GM18907 (cell line): Measurements from ENCODE around the gene PGM2.
"Not testable (repeated sequence)": the region's sequence is repeated elsewhere in the genome, so short reads cannot be mapped to it uniquely, and the experiment has no call there.

Experiments
- ATAC-seq: cut with Tn5 transposase; IDR thresholded peaks from one replicate; pipeline ENCODE4 v1.9.1; 2021; ENCODE audit warnings: mild to moderate bottlenecking, moderate library complexity; ENCODE audit not compliant: unreplicated experiment

The PGM2 gene

DNA sequence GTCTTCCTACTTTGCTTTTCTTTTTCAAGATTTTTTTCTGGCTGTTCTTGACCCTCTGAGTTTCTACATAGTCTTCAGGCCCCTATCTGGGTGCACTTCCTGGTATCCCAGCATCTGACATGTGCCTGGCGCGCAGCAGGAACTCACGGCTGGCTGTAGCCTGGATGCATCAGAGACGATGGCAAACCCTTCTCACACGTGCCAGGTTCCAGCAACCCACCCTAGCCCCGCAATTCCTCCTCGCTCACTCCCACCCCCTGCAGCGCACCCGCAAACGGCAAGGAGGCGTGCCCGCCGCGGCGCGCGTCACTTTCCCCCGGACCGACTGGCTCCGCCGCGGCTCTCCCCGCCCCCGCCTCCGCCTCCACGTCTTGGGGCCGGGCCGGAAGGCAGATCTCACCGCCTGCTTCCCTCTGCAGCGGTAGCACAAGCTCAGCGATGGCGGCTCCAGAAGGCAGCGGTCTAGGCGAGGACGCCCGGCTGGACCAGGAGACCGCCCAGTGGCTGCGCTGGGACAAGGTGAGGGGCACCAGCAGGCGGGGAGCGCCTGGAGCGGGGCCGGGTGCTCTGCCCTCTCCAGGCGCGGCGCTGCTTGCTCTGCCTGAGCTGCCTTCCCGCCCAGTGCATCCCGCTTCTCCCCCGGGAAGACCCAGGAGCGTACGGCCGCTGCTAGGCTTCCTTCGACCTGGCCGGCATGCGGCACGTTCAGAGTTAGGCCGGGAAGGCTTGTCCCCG lies at the start of gene PGM2:
Gene PGM2, plus strand, starts transcription at position 392 of the 735 bp plus-strand sequence. Its CDS starts 47 bp downstream, at position 439.
- ATAC-seq = peak; percentile 99

DNA sequence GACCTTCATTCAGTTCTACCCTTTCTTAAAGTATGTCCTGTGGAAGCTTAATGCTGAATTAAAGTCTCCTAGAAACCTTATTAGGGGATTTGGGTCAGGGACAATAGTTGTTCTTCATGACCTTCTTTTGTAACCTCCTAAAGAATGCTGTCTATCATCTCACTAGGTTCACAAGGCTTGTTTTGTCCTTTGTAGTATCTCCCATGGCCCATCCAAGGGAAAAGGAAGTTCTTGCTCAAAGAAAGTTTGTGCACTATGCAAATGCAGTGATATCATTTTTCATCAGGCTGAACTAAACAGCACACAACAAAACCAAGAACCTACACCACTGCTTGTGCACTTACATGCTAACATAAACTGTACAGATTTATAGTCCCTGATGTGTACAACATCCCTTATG lies 46.6 kb upstream of the PGM2 start:
- no peak for ATAC-seq

DNA sequence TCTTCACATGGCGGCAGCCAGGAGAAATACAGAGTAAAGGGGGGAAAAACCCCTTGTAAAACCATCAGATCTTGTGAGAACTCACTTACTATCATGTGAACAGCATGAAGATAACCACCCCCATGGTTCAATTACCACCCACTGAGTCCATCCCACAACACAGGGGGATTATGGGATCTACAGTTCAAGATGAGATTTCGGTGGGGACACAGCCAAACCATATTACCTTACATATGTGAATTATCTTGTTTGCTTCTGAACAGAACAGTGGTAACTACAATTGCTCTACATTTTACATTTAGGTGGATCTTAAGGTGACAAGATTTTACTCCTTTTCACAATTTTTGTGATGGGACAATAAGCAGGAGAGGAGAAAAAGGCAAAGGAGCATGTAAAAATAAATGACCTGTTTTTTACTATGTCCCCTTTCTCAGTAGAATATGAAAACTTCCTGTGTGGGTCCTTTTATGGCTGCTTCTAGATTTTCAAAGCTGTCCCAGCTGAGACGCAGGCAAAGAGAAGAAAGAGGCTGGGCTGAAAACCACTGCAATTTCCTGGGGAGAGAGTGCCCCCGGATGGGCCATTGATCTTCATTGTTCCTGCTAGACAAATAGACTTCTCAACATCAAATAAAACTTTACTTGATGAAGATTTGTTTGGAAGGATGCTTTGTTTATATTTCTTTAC lies 45.9 kb upstream of the PGM2 start:
- ATAC-seq = no peak

- no peak for ATAC-seq
These were observed 45.4 kb upstream of the PGM2 start for GRCh38 chr4:37781131-37781455.

DNA sequence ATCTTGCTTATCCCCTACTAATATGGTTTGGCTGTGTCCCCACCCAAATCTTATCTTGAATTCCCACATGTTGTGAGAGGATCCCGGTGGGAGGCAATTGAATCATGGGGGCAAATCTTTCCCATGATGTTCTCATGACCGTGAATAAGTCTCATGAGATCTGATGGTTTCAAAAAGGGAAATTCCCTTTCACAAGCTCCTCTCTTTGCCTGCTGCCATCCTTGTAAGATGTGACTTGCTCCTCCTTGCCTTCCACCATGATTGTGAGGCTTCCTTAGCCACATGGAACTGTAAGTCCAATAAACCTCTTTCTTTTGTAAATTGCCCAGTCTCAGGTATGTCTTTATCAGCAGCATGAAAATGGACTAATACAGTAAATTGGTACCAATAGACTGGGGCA lies 40.2 kb upstream of the PGM2 start:
- ATAC-seq = not testable (repeated sequence)

DNA sequence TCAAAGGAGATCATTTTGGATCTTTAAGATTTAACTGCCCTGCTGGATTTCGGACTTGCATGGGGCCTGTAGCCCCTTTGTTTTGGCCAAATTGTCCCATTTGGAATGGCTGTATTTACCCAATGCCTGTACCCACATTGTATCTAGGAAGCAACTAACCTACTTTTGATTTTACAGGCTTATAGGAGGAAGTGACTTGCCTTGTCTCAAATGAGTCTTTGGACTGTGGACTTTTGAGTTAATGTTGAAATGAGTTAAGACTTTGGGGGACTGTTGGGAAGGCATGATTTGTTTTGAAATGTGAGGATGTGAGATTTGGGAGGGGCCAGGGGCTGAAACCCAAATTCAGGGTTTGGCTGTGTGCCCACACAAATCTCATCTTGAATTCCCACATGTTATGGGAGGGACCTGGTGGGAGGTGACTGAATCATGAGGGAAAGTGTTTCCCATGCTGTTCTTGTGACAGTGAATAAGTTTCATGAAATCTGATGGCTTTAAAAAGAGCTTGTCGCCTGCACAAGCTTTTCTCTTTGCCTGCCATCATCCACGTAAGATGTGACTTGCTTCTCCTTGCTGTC lies 38.5 kb upstream of the PGM2 start:
- ATAC-seq = not testable (repeated sequence)

DNA sequence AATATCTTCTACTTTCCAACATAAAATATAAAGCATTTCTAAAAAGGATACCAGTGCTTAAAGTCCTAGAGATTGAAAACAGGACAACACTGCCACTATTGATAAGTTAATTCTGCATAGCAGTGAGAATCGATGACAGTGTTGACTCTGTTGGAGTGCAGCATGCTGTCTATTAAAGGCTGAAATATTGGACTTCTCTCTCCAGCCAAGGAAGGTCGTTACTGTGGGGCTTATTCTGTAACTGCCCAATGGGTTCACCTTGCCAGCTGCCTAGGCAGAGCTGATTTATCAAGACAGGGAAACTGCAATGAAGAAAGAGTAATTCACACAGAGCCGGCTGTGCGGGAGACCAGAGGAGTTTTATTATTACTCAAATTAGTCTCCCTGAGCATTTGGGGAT lies 37.7 kb upstream of the PGM2 start:
- no peak for ATAC-seq

DNA sequence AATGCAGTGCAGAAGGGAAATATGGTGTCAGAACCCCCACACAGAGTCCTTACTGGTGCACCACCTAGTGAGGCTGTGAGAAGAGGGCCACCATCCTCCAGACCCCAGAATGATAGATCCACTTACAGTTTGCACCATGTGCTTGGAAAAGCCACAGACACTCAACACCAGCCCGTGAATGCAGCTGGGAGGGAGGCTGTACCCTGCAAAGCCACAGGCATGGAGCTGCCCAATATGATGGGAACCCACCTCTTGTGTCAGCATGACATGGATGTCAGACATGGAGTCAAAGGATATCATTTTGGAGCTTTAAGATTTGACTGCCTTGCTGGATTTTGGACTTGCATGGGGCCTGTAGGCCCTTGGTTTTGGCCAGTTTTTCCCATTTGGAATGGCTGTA lies 34.2 kb upstream of the PGM2 start:
- no peak for ATAC-seq

DNA sequence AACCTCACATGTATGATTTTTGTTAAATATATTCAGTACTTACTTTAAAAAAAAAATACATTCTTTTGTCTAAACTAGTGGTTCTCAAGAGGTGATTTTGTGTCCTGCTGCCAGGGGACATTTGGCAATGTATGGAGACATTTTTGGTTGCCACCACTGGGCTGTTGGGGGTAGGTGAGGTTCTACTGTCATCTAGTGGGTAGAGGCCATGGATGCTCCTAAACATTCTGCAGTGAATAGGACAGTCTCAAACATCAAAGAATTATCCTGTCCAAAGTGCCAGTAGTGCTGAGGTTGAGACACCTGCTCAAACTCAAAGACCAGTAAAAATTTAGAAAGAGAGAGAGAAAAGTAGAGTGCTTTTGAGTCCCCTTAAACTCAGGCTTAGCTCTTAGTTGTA lies 32.9 kb upstream of the PGM2 start:
- ATAC-seq = no peak

DNA sequence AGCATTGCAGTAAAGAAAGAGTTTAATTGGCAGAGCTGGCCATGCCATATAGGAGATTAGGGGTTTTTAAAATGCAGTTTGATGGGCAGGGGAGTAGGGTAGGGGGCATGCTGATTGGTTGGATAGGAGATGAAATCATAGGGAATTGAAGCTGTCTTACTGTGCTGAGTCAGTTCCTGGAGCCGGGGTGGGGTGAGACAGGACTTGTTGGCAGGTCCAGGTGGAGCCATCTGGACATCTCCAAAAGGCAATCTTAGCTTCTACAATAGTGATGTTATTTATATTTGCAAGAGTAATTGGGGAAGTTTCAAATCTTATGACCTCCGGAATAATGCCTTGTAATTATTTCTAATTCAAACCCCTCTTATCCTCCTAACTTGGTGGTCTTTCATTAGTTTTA lies 32.4 kb upstream of the PGM2 start:
- no peak for ATAC-seq

- no peak for ATAC-seq
These were observed 30.8 kb upstream of the PGM2 start for GRCh38 chr4:37795581-37796195.

DNA sequence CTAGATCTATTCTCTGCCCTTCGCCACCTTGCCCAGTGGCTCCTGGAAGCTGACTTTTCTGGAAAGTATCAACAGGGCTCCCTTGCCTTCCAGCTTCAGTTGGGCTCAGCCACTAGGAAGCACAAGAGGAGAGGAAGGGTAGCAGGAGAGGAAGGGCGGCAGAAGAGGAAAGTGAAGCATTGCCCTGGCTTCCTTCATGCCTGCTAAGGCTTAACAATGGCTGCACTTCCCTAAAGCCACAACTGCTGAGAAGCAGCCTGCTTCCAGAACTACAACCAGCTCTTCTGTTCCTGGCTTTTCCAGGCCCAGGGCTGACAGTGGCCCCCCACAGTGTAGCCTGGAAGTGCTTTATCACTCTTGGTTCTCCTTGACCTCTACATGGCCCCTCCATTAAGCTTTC lies 29.1 kb upstream of the PGM2 start:
- no peak for ATAC-seq

DNA sequence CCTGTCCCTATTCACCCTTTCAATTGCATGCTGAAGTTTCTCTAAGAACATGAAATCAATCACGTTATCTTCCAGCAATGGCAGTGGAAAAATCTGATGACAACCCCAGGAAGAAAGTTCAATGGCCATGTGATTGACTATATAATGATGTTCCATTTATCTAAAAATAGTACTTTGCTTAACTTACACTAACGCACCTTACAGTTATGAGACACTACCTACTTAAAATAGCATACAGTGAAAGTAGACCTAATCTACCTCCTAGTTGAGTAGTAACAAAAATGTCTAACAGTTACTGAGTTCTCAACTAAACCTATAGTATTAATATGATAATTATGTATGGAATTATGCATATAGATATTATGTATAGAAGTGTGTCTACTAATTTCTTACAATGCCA lies 28.6 kb upstream of the PGM2 start:
- no peak for ATAC-seq

GRCh38 chr4:37798616-37799015 lies 27.9 kb upstream of the PGM2 start:
- ATAC-seq = no peak

- no peak for ATAC-seq
These were observed 26.4 kb upstream of the PGM2 start for GRCh38 chr4:37799941-37800554.

DNA sequence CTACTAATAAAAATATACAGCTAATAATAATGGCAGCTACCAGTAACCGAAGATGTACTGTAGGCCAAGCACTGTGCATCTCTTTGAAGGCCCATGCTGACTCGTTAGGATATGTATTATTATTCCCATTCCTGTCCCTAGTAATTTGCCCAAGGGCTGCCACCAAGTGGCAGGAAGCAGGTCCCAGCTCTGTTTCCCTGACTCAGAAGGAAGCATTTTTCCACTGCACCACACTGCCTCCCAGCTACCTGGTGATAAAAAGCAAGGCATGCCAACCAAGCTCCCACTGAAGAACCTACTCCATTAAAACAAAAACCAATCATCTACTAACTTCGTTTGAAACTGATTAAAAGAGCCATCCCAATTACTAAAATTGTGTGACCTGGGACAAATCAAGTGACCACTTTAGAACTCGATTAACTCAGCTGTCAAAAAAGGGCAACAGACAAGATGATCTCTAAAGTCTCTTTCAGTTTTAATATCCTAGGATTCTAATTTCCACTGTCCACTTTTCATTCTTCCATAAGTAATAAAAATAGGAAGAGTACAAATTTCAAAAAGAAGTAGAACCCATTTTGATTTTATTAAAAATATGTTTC lies 24.3 kb upstream of the PGM2 start:
- no peak for ATAC-seq

GRCh38 chr4:37803348-37803973 lies 23.0 kb upstream of the PGM2 start:
- ATAC-seq = no peak

- ATAC-seq = no peak
These were observed 21.4 kb upstream of the PGM2 start for GRCh38 chr4:37805091-37805490.

DNA sequence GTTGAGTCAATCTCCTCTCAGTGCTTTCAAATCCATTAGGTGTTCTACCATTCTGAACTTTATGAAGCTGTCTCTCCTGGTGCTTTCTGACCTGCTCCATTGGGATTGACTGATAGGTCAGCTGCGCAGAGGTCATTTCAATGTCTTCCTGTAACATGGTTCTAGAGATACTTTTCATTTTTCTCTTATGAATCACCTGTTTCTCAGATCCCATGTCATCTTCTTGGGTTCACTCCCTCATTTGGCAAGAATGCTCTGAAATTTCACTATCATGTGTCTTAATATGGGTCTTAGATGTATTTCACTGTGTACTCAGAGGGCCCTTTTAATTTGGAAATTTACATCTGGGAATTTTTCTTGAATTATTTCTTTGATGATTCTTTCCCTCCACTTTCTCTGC lies 13.8 kb upstream of the PGM2 start:
- ATAC-seq = no peak

DNA sequence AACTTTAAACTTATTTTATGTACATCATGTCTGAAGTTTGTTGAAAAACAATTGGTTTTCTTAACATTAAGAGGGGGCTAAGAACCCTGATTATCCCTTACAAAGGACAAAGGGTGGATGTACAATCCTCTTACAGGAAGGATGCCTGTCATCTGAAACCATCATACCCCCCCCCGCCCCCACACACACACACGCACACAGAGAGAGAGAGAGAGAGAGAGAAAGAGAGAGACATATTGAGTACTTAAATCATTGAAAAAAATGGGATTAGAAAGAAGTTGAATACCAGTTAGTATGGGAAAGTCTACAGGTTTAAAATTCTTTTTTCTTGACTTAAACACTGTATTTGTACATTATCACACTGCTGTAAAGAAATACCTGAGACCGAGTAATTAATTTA lies 10.9 kb upstream of the PGM2 start:
- no peak for ATAC-seq

GRCh38 chr4:37816006-37816405 lies 10.5 kb upstream of the PGM2 start:
- ATAC-seq = no peak
